CD4-positive, alpha-beta T cell treated with Interleukin-6 at 100 ng/mL for 8 hours (primary cell): ENCODE data around the gene RPS6KA1.
"Not testable (repeated sequence)": the region's sequence is repeated elsewhere in the genome, so short reads cannot be mapped to it uniquely, and the experiment has no call there.

Source experiments
- DNase-seq: peaks from one replicate; pipeline ENCODE4 v3.0.0-alpha.2; 2020; ENCODE audit warnings: mixed read lengths, low spot score

Gene RPS6KA1

DNA sequence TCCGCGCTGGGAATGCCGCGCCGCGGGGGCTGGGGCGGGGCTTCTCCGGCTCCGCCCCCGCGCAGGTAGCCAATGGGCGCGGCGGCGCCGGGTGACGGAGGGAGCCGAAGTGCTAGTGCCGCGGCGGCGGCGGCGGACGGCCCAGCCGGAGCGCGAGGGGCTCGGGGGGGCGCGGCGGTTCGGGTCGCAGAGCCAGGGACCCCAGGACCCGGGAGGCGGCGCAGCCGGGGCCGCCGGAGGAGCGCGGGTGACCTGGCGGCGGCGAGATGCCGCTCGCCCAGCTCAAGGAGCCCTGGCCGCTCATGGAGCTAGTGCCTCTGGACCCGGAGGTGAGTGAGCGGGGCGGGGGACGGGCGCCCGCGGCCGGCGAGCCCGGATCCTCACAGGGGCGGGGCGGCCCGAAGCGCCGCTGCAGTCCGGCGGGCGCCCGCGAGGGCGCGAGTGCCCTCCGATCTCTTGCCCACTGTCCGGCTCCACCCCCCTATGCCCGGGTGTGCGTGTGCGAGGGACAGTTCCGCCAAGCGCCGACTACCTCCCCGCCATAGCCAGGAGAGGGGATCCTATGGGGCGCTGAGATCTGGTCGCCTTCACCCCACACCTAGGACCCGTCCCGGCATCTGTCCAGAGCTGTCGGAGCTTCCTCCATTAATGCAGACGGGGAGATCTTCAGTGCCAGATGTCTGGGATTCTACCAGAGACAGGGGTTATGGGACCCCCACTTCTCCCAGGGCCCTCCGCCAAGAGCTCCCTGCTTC is at the start of gene RPS6KA1:
Gene RPS6KA1, plus strand, starts transcription at position 107 of the 755 bp plus-strand sequence. Its CDS starts 160 bp downstream, at position 267.
- peak; percentile 51 for DNase-seq

DNA sequence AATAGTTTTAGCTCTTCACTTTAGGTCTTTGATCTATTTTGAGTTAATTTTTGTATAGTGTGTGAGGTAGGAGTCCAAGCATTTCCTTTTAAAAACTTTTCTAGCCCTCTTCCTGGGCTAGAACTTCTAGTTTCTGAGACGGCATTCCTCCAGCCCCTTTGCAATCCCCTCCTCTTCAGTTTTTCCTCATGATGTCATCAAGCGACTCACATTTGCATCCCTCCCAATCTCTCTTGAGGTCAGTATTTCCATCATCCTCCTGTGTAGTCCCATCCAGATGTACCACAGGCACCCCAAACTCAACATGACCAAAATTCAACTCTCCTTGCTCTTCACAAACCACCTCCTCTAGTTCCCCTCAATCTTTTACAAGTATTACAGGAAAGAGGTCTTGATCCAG is 46.6 kb upstream of the RPS6KA1 start:
- no peak for DNase-seq

- DNase-seq, result no peak
Measured at GRCh38 chr1:26483980-26484379, 45.6 kb upstream of the RPS6KA1 start.

DNA sequence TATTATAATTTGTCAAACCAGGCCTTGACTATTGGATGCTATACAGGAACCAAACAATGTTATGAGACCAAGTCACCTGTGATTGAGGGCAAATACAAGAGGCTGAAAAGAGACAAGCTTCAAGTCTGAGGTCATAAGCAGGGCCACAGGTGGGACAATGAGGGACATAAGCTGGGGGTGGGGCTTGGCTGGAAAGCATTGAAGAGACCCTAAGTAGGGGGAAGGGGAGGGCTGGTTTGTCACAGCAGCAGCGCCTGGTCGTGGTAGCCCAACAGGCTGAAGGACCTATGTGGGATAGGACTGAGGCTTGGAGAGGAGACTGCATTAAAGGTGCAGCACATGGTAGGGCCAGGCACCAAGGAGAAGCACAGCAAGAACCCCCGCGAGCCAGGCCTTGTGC is 39.4 kb upstream of the RPS6KA1 start:
- DNase-seq, result no peak

- no peak for DNase-seq
Measured at GRCh38 chr1:26493267-26493666, 36.3 kb upstream of the RPS6KA1 start.

GRCh38 chr1:26493938-26494337 is 35.6 kb upstream of the RPS6KA1 start:
- DNase-seq, result no peak

DNA sequence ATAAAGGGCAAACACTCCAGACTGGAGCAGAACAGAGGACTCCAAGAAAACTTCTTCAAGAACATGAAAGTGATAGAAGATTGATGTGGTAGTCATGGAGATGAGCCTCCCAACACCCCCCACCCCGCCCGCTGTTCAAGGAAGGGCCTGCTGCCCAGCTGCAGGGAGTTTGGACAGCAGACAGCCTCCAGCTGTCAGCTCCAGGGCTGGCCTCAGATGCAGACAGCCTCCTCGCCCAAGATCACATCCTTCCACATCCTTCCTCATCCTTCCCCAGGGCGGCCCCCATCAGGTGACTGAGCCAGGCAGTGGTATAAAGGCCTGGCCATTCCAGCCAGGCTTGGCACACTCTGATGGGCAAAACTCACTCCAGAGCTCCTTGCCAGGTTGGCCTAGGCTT is 32.7 kb upstream of the RPS6KA1 start:
- no peak for DNase-seq

DNA sequence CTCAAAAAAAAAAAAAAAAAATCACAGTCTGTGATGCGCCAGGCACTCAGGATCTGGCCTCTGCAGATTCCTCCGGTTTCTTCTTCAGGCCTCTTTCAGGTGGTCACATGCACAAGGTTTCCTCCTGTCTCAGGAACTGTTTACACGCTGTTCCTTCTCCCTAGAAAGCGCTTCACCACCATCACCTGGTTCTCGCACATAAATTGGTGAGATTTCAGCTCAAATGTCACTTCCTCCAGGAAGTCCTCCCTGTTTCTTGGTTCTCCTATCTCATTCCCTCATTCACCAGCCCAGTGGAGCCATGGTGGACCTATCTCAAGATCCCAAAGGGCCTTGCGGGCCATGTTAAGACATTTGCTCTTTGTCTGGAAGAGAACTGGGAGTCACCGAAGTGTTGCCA is 30.7 kb upstream of the RPS6KA1 start:
- no peak for DNase-seq

DNA sequence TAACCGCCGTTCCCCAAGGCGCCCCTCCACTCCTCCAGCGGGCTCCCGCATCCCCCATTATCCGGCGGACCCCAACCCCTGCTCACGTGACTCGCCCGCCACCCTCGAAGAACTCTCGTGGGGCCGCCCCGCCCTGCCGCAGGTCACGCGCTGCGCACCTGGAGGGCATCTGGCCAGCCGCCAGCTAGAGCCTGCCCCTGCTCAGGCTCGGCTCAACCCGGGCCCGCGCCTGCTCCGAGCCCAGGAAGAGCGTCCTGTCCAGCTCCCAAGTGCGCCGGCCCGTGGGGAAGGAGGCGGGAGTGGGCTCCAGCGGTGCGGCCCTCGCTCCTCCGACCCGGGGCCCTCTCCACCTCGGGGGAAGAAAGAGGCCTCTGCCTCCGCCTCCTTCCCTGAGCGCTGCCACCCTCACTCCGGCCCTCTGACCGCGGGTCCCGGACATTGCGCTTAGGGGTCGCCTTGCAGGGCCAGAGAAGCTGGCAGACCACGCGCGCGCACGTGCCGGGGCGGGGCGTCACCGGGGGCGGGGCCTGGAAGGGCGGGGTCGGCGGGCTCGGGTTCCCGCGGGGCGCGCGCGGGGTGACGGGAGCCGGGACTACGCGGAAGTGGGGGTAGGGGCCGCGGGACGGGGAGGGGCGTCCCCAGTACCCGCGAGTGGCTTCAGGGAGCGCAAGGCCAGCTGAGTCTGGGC is 28.9 kb upstream of the RPS6KA1 start:
- DNase-seq, result peak; percentile 87

DNA sequence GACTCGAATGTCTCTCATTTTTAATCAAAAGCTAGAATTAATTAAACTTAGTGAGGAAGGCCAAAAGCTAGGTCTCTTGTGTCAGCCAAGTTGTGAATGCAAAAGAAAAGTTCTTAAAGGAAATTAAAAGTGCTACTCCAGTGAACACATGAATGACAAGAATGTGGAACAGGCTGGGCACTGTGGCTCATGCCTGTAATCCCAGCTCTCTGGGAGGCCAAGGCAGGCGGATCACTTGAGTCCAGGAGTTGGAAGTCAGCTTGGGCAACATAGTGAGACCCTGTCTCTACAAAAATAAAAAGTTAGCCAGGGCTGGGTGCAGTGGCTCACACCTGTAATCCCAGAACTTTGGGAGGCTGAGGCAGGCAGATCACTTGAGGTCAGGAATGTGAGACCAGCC is 18.9 kb upstream of the RPS6KA1 start:
- DNase-seq, result not testable (repeated sequence)

- not testable (repeated sequence) for DNase-seq
Measured at GRCh38 chr1:26515836-26516235, 13.7 kb upstream of the RPS6KA1 start.

DNA sequence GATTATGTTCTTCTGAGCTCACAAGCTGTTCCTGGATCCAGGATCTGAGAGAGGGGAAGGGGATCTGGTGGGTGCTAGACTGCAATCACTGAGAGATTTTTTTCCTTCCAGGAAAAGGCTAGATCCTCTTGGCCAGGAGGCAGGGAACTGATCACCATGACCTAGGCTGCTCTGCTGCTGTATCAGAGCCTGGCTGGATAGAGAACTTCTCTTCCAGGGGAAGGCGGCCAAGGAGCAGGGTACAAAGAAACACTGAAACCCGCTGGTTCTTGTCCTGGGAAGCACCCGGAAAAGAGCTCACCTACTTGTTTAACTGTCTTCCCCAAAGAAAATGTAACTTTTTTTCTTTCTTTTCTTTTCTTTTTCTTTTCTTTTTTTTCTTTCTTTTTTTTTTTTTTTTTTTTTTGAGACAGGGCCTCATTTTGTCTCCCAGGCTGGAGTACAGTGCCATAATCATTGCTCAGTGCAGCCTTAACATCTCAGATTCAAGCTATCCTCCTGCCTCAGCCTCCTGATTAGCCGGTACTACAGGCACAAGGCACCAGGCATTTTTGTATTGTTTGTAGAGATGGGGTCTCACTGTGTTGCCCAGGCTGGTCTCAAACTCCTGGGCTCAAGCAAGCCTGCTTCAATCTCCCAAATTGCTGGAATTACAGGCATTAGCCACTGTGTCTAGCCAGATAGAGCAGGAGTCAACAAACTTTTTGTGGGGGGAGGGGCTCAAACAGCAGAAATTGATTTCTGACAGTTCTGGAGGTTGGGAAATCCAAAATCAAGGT is 12.4 kb upstream of the RPS6KA1 start:
- no peak for DNase-seq

DNA sequence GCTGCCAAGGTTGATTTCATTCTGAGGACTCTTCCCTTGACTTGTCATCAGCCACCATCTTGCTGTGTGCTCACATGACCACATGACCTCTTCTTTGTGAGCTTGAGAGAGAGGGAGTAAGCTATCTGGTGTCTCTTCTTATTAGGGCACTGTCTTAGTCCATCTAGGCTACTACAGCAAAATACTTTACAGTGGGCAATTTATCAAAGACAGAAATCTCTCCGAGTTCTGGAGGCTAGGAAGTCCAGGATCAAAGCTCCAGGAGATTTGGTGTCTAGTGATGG is 11.9 kb upstream of the RPS6KA1 start:
- no peak for DNase-seq

- DNase-seq, result no peak
Measured at GRCh38 chr1:26518355-26518754, 11.2 kb upstream of the RPS6KA1 start.

- DNase-seq, result no peak
Measured at GRCh38 chr1:26520339-26520738, 9.2 kb upstream of the RPS6KA1 start.

GRCh38 chr1:26521669-26522030 is 7.9 kb upstream of the RPS6KA1 start:
- DNase-seq, result no peak

DNA sequence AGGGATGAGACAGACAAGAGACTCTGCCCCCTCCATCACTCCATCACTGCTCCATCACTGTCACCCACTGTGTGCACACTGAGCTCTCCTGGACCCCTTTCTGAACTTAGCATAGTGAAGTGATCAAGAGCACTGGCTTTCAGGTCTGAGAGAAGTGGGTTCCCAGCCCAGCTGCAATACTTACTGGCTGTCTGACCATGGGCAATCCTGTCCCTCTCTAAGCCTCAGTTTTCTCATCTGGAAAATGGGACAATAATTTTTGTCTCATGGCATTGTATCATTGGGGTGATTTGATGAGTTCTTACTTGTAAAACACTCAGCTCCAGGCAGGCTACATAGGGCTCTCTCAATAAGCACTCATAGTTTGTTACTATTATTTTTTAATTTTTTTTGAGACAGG is 7.5 kb upstream of the RPS6KA1 start:
- DNase-seq, result no peak

- DNase-seq, result no peak
Measured at GRCh38 chr1:26524181-26524580, 5.4 kb upstream of the RPS6KA1 start.

GRCh38 chr1:26526287-26526686 is 3.3 kb upstream of the RPS6KA1 start:
- DNase-seq, result no peak

DNA sequence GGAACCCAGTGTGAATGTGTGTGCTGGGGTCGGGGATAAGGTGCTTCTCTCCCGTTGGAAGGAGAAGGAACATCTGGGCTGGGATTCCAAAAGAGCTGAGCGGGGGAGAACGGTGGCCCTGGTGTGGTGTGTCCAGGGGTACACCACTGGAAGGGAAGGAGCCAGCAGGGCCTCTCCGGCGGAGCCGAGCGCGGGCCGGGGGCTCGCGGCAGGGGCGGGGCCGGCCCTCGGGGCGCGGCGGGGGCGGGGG is 231 bp upstream of the RPS6KA1 start:
- DNase-seq, result no peak

- DNase-seq, result no peak
Measured at GRCh38 chr1:26530410-26530894, 891 bp downstream of the RPS6KA1 start.

DNA sequence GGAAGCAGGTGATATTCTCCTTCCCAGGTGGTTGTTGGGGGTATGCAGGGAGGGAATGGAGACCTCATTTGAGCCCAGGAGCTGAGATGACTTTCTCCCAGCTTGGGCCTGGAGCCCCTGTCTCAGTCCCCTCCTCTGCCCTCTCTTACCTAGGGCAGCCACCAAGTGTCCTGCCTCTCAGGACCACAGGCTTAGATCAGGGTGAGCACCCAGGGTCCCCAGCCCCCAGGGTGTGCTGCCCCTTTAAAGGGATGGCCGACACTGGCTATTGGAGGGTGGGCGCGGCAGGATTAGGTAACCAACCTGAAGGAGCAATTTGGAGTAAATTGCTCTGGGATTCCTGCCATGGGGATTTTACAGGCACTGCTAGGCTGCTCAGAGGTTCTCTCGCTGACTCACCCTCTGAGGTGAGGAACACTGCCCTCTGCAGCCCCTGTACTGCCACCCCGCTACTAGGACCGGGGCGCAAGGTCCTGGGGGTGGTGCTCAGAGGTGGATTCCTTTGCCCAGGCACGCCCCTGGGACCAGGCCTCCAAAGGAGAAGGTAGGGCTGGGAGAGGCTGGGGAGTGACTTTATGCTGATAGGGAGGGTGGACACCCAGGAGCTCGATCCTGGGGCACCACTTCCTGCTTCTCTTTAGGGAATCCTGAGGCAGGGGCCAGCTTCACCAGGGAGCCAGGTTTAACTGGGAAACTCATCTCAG is 1.5 kb downstream of the RPS6KA1 start:
- DNase-seq, result no peak

DNA sequence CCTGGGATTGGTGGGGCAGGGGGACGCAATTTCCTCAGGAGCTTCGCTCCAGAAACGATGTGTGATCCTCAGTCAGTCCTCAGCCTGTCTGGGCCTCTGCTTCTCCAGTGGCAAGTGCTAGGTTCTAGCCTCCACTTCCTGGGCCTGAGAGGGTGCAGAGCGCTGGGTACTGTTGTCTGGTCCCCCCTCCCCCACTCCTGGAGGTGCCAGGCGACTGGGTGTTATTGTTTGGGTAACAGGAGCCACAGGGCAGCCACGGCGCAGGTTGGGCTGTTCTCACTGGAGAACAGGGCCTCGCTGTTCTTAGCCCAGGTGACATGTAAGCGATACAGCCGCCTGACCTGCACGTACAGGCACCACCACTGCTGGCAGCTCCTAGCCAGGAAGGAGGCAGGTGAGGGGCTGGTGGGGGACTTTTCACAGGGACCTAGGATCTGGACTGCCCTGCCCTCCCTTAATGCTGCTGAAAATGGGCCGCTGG is 2.1 kb downstream of the RPS6KA1 start:
- DNase-seq, result no peak
